Neuronal stem cell (in vitro differentiated cells): ENCODE results near the gene IMMP2L.

Experiments
- DNase-seq: peaks from one replicate; pipeline ENCODE4 v3.0.0-alpha.2; 2013; ENCODE audit warnings: low spot score
- H2AFZ ChIP-seq: one replicate; pipeline ENCODE4 v1.6.1; 2013; ENCODE audit warnings: mild to moderate bottlenecking, low read length, inconsistent platforms
- H2AK5ac ChIP-seq: 2 replicates; pipeline ENCODE4 v1.6.1; 2013; ENCODE audit warnings: low read depth, mild to moderate bottlenecking, inconsistent platforms, low read length, moderate library complexity, mixed read lengths
- H2BK120ac ChIP-seq: 2 replicates; pipeline ENCODE4 v1.6.1; 2013; ENCODE audit warnings: low read depth, mild to moderate bottlenecking, inconsistent platforms, low read length, moderate library complexity, mixed read lengths
- H2BK12ac ChIP-seq: one replicate; pipeline ENCODE4 v1.6.1; 2013; ENCODE audit warnings: low read length, inconsistent platforms
- H2BK15ac ChIP-seq: 2 replicates; pipeline ENCODE4 v1.6.1; 2013; ENCODE audit warnings: mild to moderate bottlenecking, low read length, inconsistent platforms, mixed read lengths
- H2BK5ac ChIP-seq: one replicate; pipeline ENCODE4 v1.6.1; 2013; ENCODE audit warnings: inconsistent platforms, mild to moderate bottlenecking, low read length, moderate library complexity
- H3K14ac ChIP-seq: one replicate; pipeline ENCODE4 v1.6.1; 2013; ENCODE audit warnings: low read length, inconsistent platforms
- H3K18ac ChIP-seq: 2 replicates; pipeline ENCODE4 v1.6.1; 2013; ENCODE audit warnings: low read length, inconsistent platforms
- H3K23ac ChIP-seq: 2 replicates; pipeline ENCODE4 v1.6.1; 2013; ENCODE audit warnings: low read depth, mild to moderate bottlenecking, mixed read lengths, low read length, inconsistent platforms; ENCODE audit not compliant: poor library complexity
- H3K27ac ChIP-seq: replicated peaks from 3 replicates; pipeline ENCODE4 v1.5.1; 2013; ENCODE audit warnings: low read length, inconsistent platforms
- H3K27me3 ChIP-seq, 3 experiments: 2 replicates each; pipeline ENCODE4 v1.6.1; 2013; ENCODE audit warnings: low read length in 3 of 3, mild to moderate bottlenecking in 2 of 3, inconsistent platforms in 1 of 3, low read depth in 1 of 3, mixed read lengths in 1 of 3, moderate library complexity in 1 of 3; ENCODE audit not compliant: control insufficient read depth in 3 of 3, insufficient read depth in 3 of 3
- H3K36me3 ChIP-seq, 2 donors: replicated peaks in 1 of 2; 2 replicates each; pipeline ENCODE4 v1.6.1; 2013; ENCODE audit warnings: low read length in 2 of 2; ENCODE audit not compliant: control insufficient read depth in 2 of 2, insufficient read depth in 2 of 2
- H3K4ac ChIP-seq: 2 replicates; pipeline ENCODE4 v1.6.1; 2013; ENCODE audit warnings: inconsistent platforms, mild to moderate bottlenecking, low read length, moderate library complexity
- H3K4me1 ChIP-seq, 2 donors: 1 replicate in 1 of 2; 2 replicates in 1 of 2; pipeline ENCODE4 v1.6.1; 2013; ENCODE audit warnings: low read length in 2 of 2, low read depth in 1 of 2; ENCODE audit not compliant: control insufficient read depth in 2 of 2, insufficient read depth in 1 of 2
- H3K4me2 ChIP-seq: one replicate; pipeline ENCODE4 v1.6.1; 2013; ENCODE audit warnings: mild to moderate bottlenecking, low read length, inconsistent platforms; ENCODE audit not compliant: insufficient read depth, poor library complexity, severe bottlenecking
- H3K4me3 ChIP-seq, 2 donors: 2 replicates each; pipeline ENCODE4 v1.5.1; 2013; ENCODE audit warnings: low read length in 2 of 2, mild to moderate bottlenecking in 2 of 2, inconsistent platforms in 1 of 2, moderate library complexity in 1 of 2
- H3K79me1 ChIP-seq: one replicate; pipeline ENCODE4 v1.6.1; 2013; ENCODE audit warnings: low read depth, mild to moderate bottlenecking, inconsistent platforms, low read length, moderate library complexity
- H3K9ac ChIP-seq: one replicate; pipeline ENCODE4 v1.6.1; 2013; ENCODE audit warnings: mild to moderate bottlenecking, low read depth, low read length, inconsistent platforms; ENCODE audit not compliant: poor library complexity
- H3K9me3 ChIP-seq, 2 donors: replicated peaks in 1 of 2; 2 replicates each; pipeline versions ENCODE3 to v1.6.1; 2013; ENCODE audit warnings: low read length in 2 of 2, mild to moderate bottlenecking in 2 of 2, inconsistent platforms in 1 of 2, low read depth in 1 of 2, mixed read lengths in 1 of 2, moderate library complexity in 1 of 2; ENCODE audit not compliant: control insufficient read depth in 2 of 2, insufficient read depth in 1 of 2
- H4K8ac ChIP-seq: one replicate; pipeline ENCODE4 v1.6.1; 2013; ENCODE audit warnings: low read depth, mild to moderate bottlenecking, inconsistent platforms, low read length, moderate library complexity
- H4K91ac ChIP-seq: one replicate; pipeline ENCODE4 v1.6.1; 2013; ENCODE audit warnings: low read length, low read depth, mild to moderate bottlenecking, inconsistent platforms; ENCODE audit not compliant: poor library complexity
- WGBS, 2 donors: extraction: QIAGEN DNeasy Blood & Tissue Kit; methylation state at CpG; one replicate each; pipeline ENCODE4 v1.1.7; 2013; ENCODE audit warnings: missing lambda C conversion rate in 2 of 2, mixed read lengths in 1 of 2; ENCODE audit not compliant: insufficient read length in 2 of 2, insufficient replicate concordance in 1 of 2; ENCODE audit errors: extremely low coverage in 2 of 2; 5-methylcytosine and 5-hydroxymethylcytosine counted together

The IMMP2L gene

GRCh38 chr7:111568419-111568818 is 6.1 kb upstream of the IMMP2L start:
- no peak overlapping the region for H3K14ac ChIP-seq
- no peak for DNase-seq
- no peak overlapping the region for H3K4me3 ChIP-seq
- no peak overlapping the region for H2BK15ac ChIP-seq
- H3K27ac ChIP-seq, result no peak overlapping the region
- H3K18ac ChIP-seq, result no peak overlapping the region
- no peaks in the 10 kb centered on the region for H3K79me1 ChIP-seq
- no peak overlapping the region for H3K23ac ChIP-seq
- peaks cover 0 to 2% of the 10 kb centered on the region in 2 donors for H3K9me3 ChIP-seq
- H3K36me3 ChIP-seq, result no peaks in the 10 kb centered on the region
- no peak overlapping the region for H2AFZ ChIP-seq
- no peak overlapping the region for H4K8ac ChIP-seq
- H3K9ac ChIP-seq, result no peak overlapping the region
- H2AK5ac ChIP-seq, result no peak overlapping the region
- no peak overlapping the region for H2BK5ac ChIP-seq
- no peak overlapping the region for H4K91ac ChIP-seq
- no peak overlapping the region for H3K4me2 ChIP-seq
- H3K4me1 ChIP-seq, result no peaks in the 10 kb centered on the region
- no peak overlapping the region for H3K4ac ChIP-seq
- H2BK120ac ChIP-seq, result no peak overlapping the region
- H3K27me3 ChIP-seq, result no peaks in the 10 kb centered on the region
- H2BK12ac ChIP-seq, result no peak overlapping the region

GRCh38 chr7:111564078-111564477 is 1.8 kb upstream of the IMMP2L start:
- Histone ChIP-seq H3K9me3 (no peaks in the 10 kb centered on the region), H2AFZ (no peak overlapping the region)

GRCh38 chr7:111561654-111561903 is 713 bp downstream of the IMMP2L start:
- Histone ChIP-seq H2BK15ac (no peak overlapping the region), H2BK5ac (no peak overlapping the region), H4K91ac (no peak overlapping the region), H3K9ac (no peak overlapping the region), H3K9me3 (no peaks in the 10 kb centered on the region), H2BK120ac (no peak overlapping the region), H3K27ac (no peak overlapping the region), H3K27me3 (no peaks in the 10 kb centered on the region), H3K4ac (no peak overlapping the region), H2BK12ac (no peak overlapping the region), H2AK5ac (no peak overlapping the region), H3K4me2 (peak overlapping the region; percentile 69), H3K4me1 (peaks cover 0 to 9% of the 10 kb centered on the region in 2 donors), H3K4me3 (peak overlapping the region; percentile 66 to 94), H4K8ac (no peak overlapping the region), H3K36me3 (peaks cover 0 to 4% of the 10 kb centered on the region in 2 donors), H3K79me1 (no peaks in the 10 kb centered on the region), H3K14ac (peak overlapping the region; percentile 17), H2AFZ (peak overlapping the region; percentile 96), H3K23ac (no peak overlapping the region), H3K18ac (peak overlapping the region; percentile 99)
- no CpG with 5 or more reads among the region's 7 CpGs for WGBS, 2 donors
- DNase-seq, result no peak

More at GRCh38 chr7:111564078-111564477, 1.8 kb upstream of the IMMP2L start:
- no peaks in the 10 kb centered on the region for H3K79me1 ChIP-seq
- H2BK120ac ChIP-seq, result no peak overlapping the region
- no peaks in the 10 kb centered on the region for H3K27me3 ChIP-seq
- peaks cover 0 to 1% of the 10 kb centered on the region in 2 donors for H3K36me3 ChIP-seq
- no peak overlapping the region for H3K18ac ChIP-seq
- H3K27ac ChIP-seq, result no peak overlapping the region
- no peak overlapping the region for H3K4ac ChIP-seq
- no peak overlapping the region for H2BK5ac ChIP-seq
- H2AK5ac ChIP-seq, result no peak overlapping the region
- peaks cover 0 to 9% of the 10 kb centered on the region in 2 donors for H3K4me1 ChIP-seq
- H4K8ac ChIP-seq, result no peak overlapping the region
- no peak overlapping the region for H2BK15ac ChIP-seq
- H3K14ac ChIP-seq, result no peak overlapping the region
- no peak overlapping the region for H3K4me2 ChIP-seq
- no peak overlapping the region for H4K91ac ChIP-seq
- no peak overlapping the region for H3K23ac ChIP-seq
- no peak overlapping the region for H3K4me3 ChIP-seq
- DNase-seq, result no peak
- H3K9ac ChIP-seq, result no peak overlapping the region
- WGBS, 2 donors, result no CpG with 5 or more reads among the region's 1 CpG
- no peak overlapping the region for H2BK12ac ChIP-seq

- Histone ChIP-seq H3K9me3 (no peaks in the 10 kb centered on the region), H2BK15ac (no peak overlapping the region), H3K4me1 (peaks cover 0 to 9% of the 10 kb centered on the region in 2 donors), H2BK120ac (no peak overlapping the region), H3K4me2 (peak overlapping the region; percentile 69), H3K27ac (no peak overlapping the region), H3K9ac (no peak overlapping the region), H2BK12ac (no peak overlapping the region), H3K27me3 (no peaks in the 10 kb centered on the region), H3K36me3 (peaks cover 0 to 4% of the 10 kb centered on the region in 2 donors), H2BK5ac (no peak overlapping the region), H3K4ac (no peak overlapping the region), H3K23ac (no peak overlapping the region), H4K8ac (no peak overlapping the region), H2AK5ac (no peak overlapping the region), H3K4me3 (peak overlapping the region; percentile 66 to 94), H3K14ac (no peak overlapping the region), H3K18ac (no peak overlapping the region), H3K79me1 (no peaks in the 10 kb centered on the region), H2AFZ (peak overlapping the region; percentile 96), H4K91ac (no peak overlapping the region)
- DNase-seq, result no peak
- no CpG with 5 or more reads among the region's 4 CpGs for WGBS, 2 donors
These were observed 1.3 kb downstream of the IMMP2L start for GRCh38 chr7:111560773-111561653.
